HG03378 (cell line): Measurements from ENCODE around the gene MED31.
"Not testable (repeated sequence)": the region's sequence is repeated elsewhere in the genome, so short reads cannot be mapped to it uniquely, and the experiment has no call there.

Source experiments
- ATAC-seq: cut with Tn5 transposase; IDR thresholded peaks from one replicate; pipeline ENCODE4 v1.9.1; 2021; ENCODE audit warnings: mild to moderate bottlenecking, moderate library complexity; ENCODE audit not compliant: unreplicated experiment

MED31 gene

GRCh38 chr17:6677946-6678345 lies 26.5 kb upstream of the MED31 start:
- ATAC-seq = no peak

- ATAC-seq = no peak
These were observed 25.9 kb upstream of the MED31 start for GRCh38 chr17:6677158-6677831.

- ATAC-seq = no peak
These were observed 25.4 kb upstream of the MED31 start for GRCh38 chr17:6676802-6677157.

GRCh38 chr17:6675201-6675825 lies 23.9 kb upstream of the MED31 start:
- ATAC-seq = no peak

GRCh38 chr17:6674586-6674985 lies 23.2 kb upstream of the MED31 start:
- ATAC-seq = no peak

GRCh38 chr17:6671431-6671830 lies 20.0 kb upstream of the MED31 start:
- ATAC-seq = no peak

- ATAC-seq = no peak
These were observed 19.6 kb upstream of the MED31 start for GRCh38 chr17:6670999-6671398.

- no peak for ATAC-seq
These were observed 19.2 kb upstream of the MED31 start for GRCh38 chr17:6670571-6670970.

GRCh38 chr17:6669479-6670212 lies 18.2 kb upstream of the MED31 start:
- no peak for ATAC-seq

- no peak for ATAC-seq
These were observed 17.5 kb upstream of the MED31 start for GRCh38 chr17:6668727-6669425.

GRCh38 chr17:6668219-6668618 lies 16.8 kb upstream of the MED31 start:
- ATAC-seq = no peak

- no peak for ATAC-seq
These were observed 16.1 kb upstream of the MED31 start for GRCh38 chr17:6667516-6667915.

GRCh38 chr17:6666557-6666956 lies 15.2 kb upstream of the MED31 start:
- no peak for ATAC-seq

GRCh38 chr17:6666077-6666521 lies 14.7 kb upstream of the MED31 start:
- ATAC-seq = no peak

- not testable (repeated sequence) for ATAC-seq
These were observed 11.8 kb upstream of the MED31 start for GRCh38 chr17:6663200-6663599.

GRCh38 chr17:6661464-6661848 lies 10.1 kb upstream of the MED31 start:
- ATAC-seq = no peak

GRCh38 chr17:6660805-6661463 lies 9.5 kb upstream of the MED31 start:
- ATAC-seq = peak; percentile 65

GRCh38 chr17:6660101-6660500 lies 8.7 kb upstream of the MED31 start:
- ATAC-seq = no peak

- ATAC-seq = not testable (repeated sequence)
These were observed 7.0 kb upstream of the MED31 start for GRCh38 chr17:6658411-6658810.

GRCh38 chr17:6657633-6658287 lies 6.4 kb upstream of the MED31 start:
- ATAC-seq = no peak
